Vagina (tissue), 2 donors: ENCODE results near the gene RSPO4.

Source experiments
- CTCF ChIP-seq, 3 experiments: fragments of 450-650 bp in 2 of 3; fragments of 200-600 bp in 1 of 3; sonication (generic) in 1 of 3; IDR thresholded peaks; one replicate each; pipeline ENCODE4 v1.5.1; 2017 to 2019; ENCODE audit warnings: antibody characterized with exemption in 3 of 3, mild to moderate bottlenecking in 2 of 3, moderate library complexity in 2 of 3
- POLR2A ChIP-seq, 2 donors: fragments of 450-650 bp; IDR thresholded peaks; one replicate each; pipeline ENCODE4 v1.6.1; 2017; ENCODE audit warnings: antibody characterized with exemption in 2 of 2, mild to moderate bottlenecking in 2 of 2, moderate library complexity in 2 of 2

GRCh38 chr20:998231-998830 lies 3.8 kb downstream of the RSPO4 start:
- TF ChIP-seq POLR2A (IDR thresholded peaks at IDR 0.05) (no peak), CTCF (IDR thresholded peaks at IDR 0.05) (no peak)
